Measurements from ENCODE around the gene ANKRD62.

The ANKRD62 gene

GRCh38 chr18:12093520-12094257 lies at the start of gene ANKRD62:
ANKRD62 (plus strand) TSS chr18:12093843; CDS start chr18:12094018, 175 bp downstream.
- no peak for DNase-seq

DNA sequence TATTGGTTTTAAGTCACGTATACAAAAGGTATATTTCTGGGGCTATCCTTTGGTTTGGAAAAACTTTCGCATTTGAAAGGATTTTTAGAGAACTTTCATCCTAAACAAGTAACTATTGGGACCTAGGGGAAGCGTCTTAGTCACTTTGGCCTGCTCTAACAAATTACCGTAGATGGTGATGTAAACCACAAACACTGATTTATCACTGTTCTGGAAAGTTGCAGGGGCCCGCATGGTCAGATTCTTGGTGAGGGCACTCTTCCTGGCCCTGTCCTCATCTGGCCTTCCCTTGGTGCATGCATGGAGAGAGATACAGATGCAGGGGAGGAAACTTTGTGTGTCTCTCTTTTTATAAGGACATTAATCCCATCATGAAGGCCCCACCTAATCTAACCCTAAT lies 49.1 kb upstream of the ANKRD62 start:
- DNase-seq, result no peak

DNA sequence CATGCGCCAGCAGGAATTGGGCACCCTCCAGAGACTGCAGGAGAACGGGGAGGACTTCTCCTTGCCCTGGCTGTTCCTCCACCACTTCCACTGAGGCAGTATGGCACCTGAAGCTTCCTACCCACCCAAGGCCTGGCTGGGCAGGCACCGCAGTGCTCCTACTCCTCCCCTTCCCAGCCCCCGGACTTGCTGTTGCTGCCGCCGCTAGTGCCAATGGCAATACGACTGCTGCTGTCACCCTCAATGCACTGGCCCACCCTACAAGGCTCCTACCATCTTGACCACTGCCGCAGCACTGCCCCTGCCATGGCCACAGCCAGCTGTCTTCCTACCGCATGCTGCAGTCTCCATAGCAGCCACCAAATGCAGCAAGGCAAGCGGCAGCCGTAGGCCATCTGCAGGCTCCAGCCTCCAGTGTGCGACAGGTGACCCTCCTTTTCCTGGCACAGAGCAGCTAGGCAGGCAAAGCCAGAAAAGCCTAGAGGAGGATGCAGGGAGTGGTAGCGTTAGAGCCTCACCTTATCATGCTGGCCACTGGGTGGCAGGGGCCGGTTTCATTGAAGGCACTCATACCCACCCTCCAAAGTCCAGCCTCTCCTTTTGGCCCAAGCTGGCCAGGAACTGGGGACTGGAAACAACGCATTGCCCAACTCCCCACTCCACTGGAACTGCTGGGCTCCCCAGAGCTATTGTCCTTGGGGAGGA lies 47.4 kb upstream of the ANKRD62 start:
- DNase-seq, result no peak

DNA sequence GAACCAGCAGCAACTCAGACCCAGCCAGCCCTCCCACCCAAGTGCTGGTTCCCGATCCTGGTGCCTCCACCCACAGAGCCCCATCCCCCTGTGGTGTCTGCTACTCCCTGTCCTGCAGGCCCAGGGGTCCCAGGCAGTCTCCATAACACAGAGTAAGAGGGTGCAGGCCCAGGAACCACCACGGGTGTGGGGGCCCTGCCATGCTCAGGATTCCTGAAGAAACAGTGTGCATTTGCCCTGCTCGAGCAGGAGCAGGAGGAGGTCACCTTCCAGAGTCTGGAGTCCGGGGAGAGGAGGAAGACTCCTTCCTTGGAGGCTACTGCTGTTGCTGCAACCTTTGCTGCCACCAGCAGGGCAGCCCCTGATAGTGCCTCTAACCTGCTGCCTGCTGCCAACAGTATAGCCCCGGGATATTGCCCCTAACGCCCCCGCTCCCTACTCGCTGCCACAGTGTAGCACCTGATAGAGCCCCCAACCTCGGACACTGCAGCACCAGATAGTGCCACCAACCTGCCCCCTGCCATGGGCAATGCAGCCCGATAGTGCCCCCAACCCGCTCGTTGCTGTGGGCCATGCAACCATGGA lies 46.8 kb upstream of the ANKRD62 start:
- no peak for DNase-seq

DNA sequence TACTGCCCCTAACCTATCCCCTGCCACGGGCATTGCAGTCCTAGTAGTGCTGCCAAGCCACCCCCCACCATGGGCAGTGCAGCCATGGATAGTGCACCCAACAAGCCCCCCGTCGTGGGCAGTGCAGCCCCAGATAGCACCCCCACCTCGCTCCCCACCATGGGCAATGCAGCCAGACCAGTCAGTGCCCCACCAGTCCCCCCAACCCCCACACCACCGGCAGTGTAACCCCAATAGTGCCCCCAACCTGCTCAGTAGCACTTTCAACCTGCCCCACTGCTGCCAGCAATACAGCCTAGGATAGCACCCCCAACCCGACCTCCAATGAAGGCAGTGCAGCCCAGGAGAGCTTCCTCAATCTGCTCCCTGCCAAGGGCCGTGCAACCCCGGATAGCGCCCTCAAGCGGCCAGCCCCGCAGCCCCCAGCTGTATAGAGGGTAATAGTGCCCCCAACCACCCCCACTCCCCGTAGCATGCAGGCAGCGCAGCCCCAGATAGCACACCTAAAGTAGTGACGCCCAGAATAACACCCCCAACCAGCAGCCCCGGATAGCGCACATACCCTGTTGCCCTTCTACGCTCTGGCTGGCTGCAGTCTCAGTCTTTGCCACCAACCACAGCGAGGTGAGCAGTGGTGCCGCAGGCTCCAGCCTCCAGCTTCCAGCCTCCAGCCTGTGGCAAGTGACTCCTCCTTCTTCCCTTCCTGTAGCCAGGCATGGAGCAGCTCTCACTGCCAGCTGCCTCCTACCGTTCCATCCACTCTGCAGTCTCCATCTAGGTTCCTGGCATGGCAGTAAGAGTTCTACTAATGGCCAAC lies 45.4 kb upstream of the ANKRD62 start:
- DNase-seq, result no peak

- DNase-seq, result no peak
Observed at GRCh38 chr18:12048827-12049175, 44.8 kb upstream of the ANKRD62 start.

DNA sequence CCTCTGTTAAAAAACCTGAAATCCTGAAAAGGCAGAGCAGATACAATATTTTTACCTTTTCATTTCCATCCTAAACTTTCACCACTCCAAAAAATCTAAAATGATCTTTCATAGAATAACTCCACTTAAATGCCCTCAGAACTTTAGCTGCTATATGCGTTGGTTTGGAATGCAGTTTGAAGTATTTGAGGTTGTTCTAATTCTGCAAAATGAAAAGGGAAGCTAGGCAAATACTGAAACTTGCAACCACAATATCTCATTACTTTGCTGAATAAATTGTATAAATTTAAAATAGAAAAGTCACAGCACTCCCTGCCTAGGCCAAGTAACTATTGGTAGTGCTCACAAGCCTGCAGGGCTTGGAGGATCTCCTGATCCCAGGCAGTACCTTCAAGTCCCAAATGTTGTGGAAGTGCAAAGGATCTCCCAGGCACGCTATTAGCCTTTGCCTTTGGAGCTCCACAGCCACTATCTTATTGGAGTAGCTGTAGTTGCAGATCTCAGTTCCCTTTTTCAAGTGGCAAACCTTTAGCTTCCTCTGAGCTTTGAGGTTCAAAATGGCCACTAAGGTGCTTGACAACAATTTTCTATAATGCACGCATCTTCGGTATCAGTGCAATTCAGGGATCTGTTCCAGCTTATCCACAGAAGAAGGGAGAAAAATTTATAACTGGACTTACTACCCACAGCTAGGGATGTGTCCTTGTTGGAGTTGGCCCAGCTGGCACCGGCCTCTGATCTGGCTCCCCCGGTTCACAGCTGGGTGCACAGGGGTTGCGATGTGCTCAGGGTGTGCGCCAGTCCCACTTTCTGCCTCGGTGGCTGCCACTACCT lies 43.4 kb upstream of the ANKRD62 start:
- no peak for DNase-seq

DNA sequence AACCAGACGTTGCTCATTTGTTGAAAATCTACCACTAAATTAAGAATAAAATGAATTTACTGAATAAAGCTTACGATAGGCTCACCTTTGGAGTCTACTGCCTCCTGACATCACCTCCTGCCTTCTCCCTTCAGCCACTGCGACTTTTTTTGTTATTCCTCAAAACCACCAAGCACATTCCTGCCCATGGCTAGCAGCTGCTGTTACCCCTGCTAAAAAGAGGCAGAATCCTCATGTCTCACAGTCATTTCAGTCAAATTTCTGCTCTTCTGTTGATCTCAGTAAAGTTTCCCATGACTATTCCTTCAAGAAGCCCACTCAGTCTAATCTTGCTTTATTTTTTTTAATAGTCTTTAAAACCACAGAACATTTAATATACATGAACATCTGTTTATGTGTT lies 40.8 kb upstream of the ANKRD62 start:
- DNase-seq, result no peak

- no peak for DNase-seq
Observed at GRCh38 chr18:12053289-12053688, 40.4 kb upstream of the ANKRD62 start.

- no peak for DNase-seq
Observed at GRCh38 chr18:12056034-12056883, 37.4 kb upstream of the ANKRD62 start.

- no peak for DNase-seq
Observed at GRCh38 chr18:12056884-12057402, 36.7 kb upstream of the ANKRD62 start.

- DNase-seq, result no peak
Observed at GRCh38 chr18:12057419-12058039, 36.1 kb upstream of the ANKRD62 start.

GRCh38 chr18:12059334-12060181 lies 34.1 kb upstream of the ANKRD62 start:
- DNase-seq, result no peak

- no peak for DNase-seq
Observed at GRCh38 chr18:12060182-12060870, 33.3 kb upstream of the ANKRD62 start.

DNA sequence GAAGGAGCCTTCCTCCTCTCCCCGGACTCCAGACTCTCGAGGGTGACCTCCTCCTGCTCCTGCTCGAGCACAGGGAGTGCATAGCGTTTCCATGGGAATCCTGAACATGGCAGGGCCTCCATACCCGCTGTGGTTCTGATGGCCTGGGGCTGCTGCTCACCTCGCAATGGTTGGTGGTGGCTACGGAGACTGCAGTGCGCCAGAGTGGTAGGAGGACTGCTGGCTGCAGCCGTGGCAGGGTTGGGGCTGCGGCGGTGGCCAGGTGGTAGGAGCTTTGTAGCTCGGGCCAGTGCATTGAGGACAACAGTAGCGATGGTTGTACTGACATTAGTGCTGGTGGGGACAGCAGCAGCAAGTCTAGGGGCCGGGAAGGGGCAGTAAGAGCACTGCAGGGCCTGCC lies 32.0 kb upstream of the ANKRD62 start:
- no peak for DNase-seq

DNA sequence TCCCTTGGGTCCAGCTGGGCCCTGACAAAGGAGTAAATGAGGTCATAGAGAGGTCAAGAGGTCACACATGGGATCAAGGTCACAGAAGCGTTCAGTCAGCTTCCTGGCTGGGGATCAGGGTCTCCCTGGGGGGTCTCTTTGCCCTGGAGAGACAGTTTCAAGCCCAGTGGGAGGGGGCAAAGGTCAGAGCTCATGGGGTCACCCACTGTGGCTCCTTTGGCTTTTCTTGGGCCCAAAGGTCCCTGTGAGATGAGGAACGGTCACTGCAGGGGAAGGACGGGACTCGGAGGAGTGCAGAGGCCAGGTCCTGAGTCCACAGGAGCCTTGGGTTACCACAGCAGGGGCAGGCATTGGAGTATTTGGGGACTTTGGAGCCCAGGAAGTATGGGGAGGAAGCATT lies 30.7 kb upstream of the ANKRD62 start:
- no peak for DNase-seq

- DNase-seq, result no peak
Observed at GRCh38 chr18:12064086-12064763, 29.4 kb upstream of the ANKRD62 start.

DNA sequence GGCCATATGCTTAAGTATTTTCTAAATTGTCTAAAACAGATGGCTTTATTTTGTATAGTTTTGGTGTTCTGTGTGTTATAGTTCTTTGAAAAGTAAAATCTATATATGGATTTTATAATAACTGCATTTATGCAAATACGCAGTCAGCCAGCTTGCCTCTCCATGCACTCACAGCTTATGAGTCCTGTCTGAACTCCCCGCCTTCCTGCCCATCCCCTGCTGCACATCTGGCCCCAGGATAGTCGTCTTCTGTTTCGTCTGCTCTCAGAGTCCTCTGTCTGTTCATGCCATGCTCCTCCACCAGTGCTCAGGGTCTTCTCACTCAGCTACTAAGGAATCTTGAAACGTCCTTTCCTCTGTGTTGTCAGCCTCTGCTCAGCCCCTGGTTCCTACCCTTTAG lies 28.2 kb upstream of the ANKRD62 start:
- DNase-seq, result no peak

Measured in CD4-positive, alpha-beta T cell treated with Interleukin-21 for 1 hour (primary cell).